Measurements from ENCODE around the gene WRAP53. TPM values are rescaled to one million over a fixed set of nuclear protein-coding genes. Genes with fewer than 3 reads are reported as not detected.
"Not testable (repeated sequence)": the region's sequence is repeated elsewhere in the genome, so short reads cannot be mapped to it uniquely, and the experiment has no call there.

WRAP53 gene
- 26.4 and 28.0 TPM in 2 replicates for total RNA-seq
- long read RNA-seq, full-length matches to known transcripts, result 64 of 78 reads
- long read RNA-seq, partial matches to known transcripts, result 2 of 78 reads
- long read RNA-seq, other reads (novel, unspliced or antisense), result 12 of 78 reads

GRCh38 chr17:7687908-7688807 is at the start of gene WRAP53:
TSS of gene WRAP53 (plus strand) at chr17:7688477. CDS start at chr17:7688649, 172 bp downstream.
- TF ChIP-seq CTCF (IDR thresholded peaks at IDR 0.05; ENCODE audit: unreplicated experiment), result peak; percentile 99
- peak; percentile 95 for DNase-seq (ENCODE audit: low spot score, unreplicated experiment)
- Mint-ChIP-seq H3K4me1 (ENCODE audit: low read depth) (peaks cover 25% of the 10 kb centered on the region), H3K9me3 (ENCODE audit: low read depth) (no peaks in the 10 kb centered on the region), H3K27me3 (no peaks in the 10 kb centered on the region), H3K27ac (peak within 1 kb of the TSS; percentile 100), H3K36me3 (ENCODE audit: insufficient read depth) (peaks cover 10% of the 10 kb centered on the region), H3K4me3 (ENCODE audit: low read depth) (peak within 1 kb of the TSS; percentile 98)

- peaks cover 1% of the 10 kb centered on the region for H3K4me1 Mint-ChIP-seq (ENCODE audit: low read depth)
- H3K27ac Mint-ChIP-seq, result no peak overlapping the region
- no peaks in the 10 kb centered on the region for H3K36me3 Mint-ChIP-seq (ENCODE audit: insufficient read depth)
- H3K27me3 Mint-ChIP-seq, result peaks cover 9% of the 10 kb centered on the region
- TF ChIP-seq CTCF (IDR thresholded peaks at IDR 0.05; ENCODE audit: unreplicated experiment), result no peak
- no peak for DNase-seq (ENCODE audit: low spot score, unreplicated experiment)
- no peaks in the 10 kb centered on the region for H3K9me3 Mint-ChIP-seq (ENCODE audit: low read depth)
- no peak overlapping the region for H3K4me3 Mint-ChIP-seq (ENCODE audit: low read depth)
These were observed 47.5 kb upstream of the WRAP53 start for GRCh38 chr17:7640783-7641182.

GRCh38 chr17:7641635-7642034 is 46.6 kb upstream of the WRAP53 start:
- not testable (repeated sequence) for H3K27ac Mint-ChIP-seq; DNase-seq (ENCODE audit: low spot score, unreplicated experiment); H3K4me3 Mint-ChIP-seq (ENCODE audit: low read depth); H3K9me3 Mint-ChIP-seq (ENCODE audit: low read depth); H3K4me1 Mint-ChIP-seq (ENCODE audit: low read depth); H3K36me3 Mint-ChIP-seq (ENCODE audit: insufficient read depth)
- H3K27me3 Mint-ChIP-seq, result peaks cover 14% of the 10 kb centered on the region

- Mint-ChIP-seq H3K27ac (no peak overlapping the region), H3K36me3 (ENCODE audit: insufficient read depth) (no peaks in the 10 kb centered on the region)
- TF ChIP-seq CTCF (IDR thresholded peaks at IDR 0.05; ENCODE audit: unreplicated experiment), result no peak
These were observed 43.5 kb upstream of the WRAP53 start for GRCh38 chr17:7644775-7645174.

GRCh38 chr17:7646457-7646856 is 41.8 kb upstream of the WRAP53 start:
- DNase-seq (ENCODE audit: low spot score, unreplicated experiment), result no peak
- peaks cover 11% of the 10 kb centered on the region for H3K4me1 Mint-ChIP-seq (ENCODE audit: low read depth)
- H3K4me3 Mint-ChIP-seq (ENCODE audit: low read depth), result no peak overlapping the region
- peaks cover 40% of the 10 kb centered on the region for H3K27me3 Mint-ChIP-seq
- no peak for TF ChIP-seq CTCF (IDR thresholded peaks at IDR 0.05; ENCODE audit: unreplicated experiment)
- H3K36me3 Mint-ChIP-seq (ENCODE audit: insufficient read depth), result no peaks in the 10 kb centered on the region
- no peak overlapping the region for H3K27ac Mint-ChIP-seq
- no peaks in the 10 kb centered on the region for H3K9me3 Mint-ChIP-seq (ENCODE audit: low read depth)

More at GRCh38 chr17:7644775-7645174, 43.5 kb upstream of the WRAP53 start:
- no peaks in the 10 kb centered on the region for H3K9me3 Mint-ChIP-seq (ENCODE audit: low read depth)
- DNase-seq (ENCODE audit: low spot score, unreplicated experiment), result no peak
- no peak overlapping the region for H3K4me3 Mint-ChIP-seq (ENCODE audit: low read depth)
- no peaks in the 10 kb centered on the region for H3K4me1 Mint-ChIP-seq (ENCODE audit: low read depth)
- H3K27me3 Mint-ChIP-seq, result peaks cover 25% of the 10 kb centered on the region
